Prostate gland (tissue), 2 donors: ENCODE results near the gene RPAP2. TPM values are rescaled to one million over a fixed set of nuclear protein-coding genes. Genes with fewer than 3 reads are reported as not detected.

Experiments
- DNase-seq: peaks from one replicate; pipeline ENCODE4 v3.0.0-alpha.2; 2019; ENCODE audit warnings: low spot score
- H3K27ac ChIP-seq, 2 donors: fragments of 200-600 bp; sonication (generic); 2 replicates each; pipeline ENCODE4 v1.5.1; 2017 to 2019
- H3K27me3 ChIP-seq: fragments of 200-600 bp; sonication (generic); replicated peaks from 2 replicates; pipeline ENCODE4 v1.5.1; 2019; ENCODE audit not compliant: insufficient read depth
- H3K36me3 ChIP-seq, 2 donors: fragments of 200-600 bp; sonication (generic); 1 replicate in 1 of 2; 2 replicates in 1 of 2; pipeline versions ENCODE4 v1.5.1 to v1.8.1; 2017 to 2019
- H3K4me1 ChIP-seq: fragments of 200-600 bp; sonication (generic); replicated peaks from 2 replicates; pipeline ENCODE4 v1.5.1; 2019
- H3K4me3 ChIP-seq, 2 donors: fragments of 200-600 bp; sonication (generic); 2 replicates each; pipeline ENCODE4 v1.5.1; 2017 to 2019
- H3K9me3 ChIP-seq: fragments of 200-600 bp; sonication (generic); 2 replicates; pipeline ENCODE4 v1.5.1; 2017
- POLR2A ChIP-seq: fragments of 450-650 bp; IDR thresholded peaks from one replicate; pipeline ENCODE4 v1.6.1; 2016; ENCODE audit warnings: antibody characterized with exemption, mild to moderate bottlenecking
- POLR2AphosphoS5 ChIP-seq: sonication (generic); formaldehyde crosslinking; IDR thresholded peaks from one replicate; pipeline ENCODE4 v1.6.1; 2017; ENCODE audit warnings: antibody characterized with exemption
- WGBS: methylation state at CpG from one replicate; pipeline ENCODE4 v1.1.5; 2018; 5-methylcytosine and 5-hydroxymethylcytosine counted together
- intact Hi-C: fragments of 100-400 bp; cut with DNase I; formaldehyde crosslinking; loops from one replicate; pipeline ENCODE4 v1.14.2; 2022
- total RNA-seq, 2 donors: library from RNA; depleted of rRNA; stranded (reverse); fragments of >200 nt; gene quantifications; one replicate each; pipeline ENCODE4 v1.1.0, GENCODE V29; 2016
- TF ChIP-seq, protein P1 (sequence below), 4 experiments: fragments of 200-600 bp in 2 of 4; fragments of 450-650 bp in 2 of 4; sonication (generic) in 2 of 4; IDR thresholded peaks; 1 replicate in 3 of 4; 2 replicates in 1 of 4; pipeline ENCODE4 v1.5.1; 2016 to 2019; ENCODE audit warnings: antibody characterized with exemption in 4 of 4, mild to moderate bottlenecking in 2 of 4, moderate library complexity in 2 of 4

RPAP2 gene
- total RNA-seq, 2 donors from 2014 or later: 6.5 to 11.0 TPM

DNA sequence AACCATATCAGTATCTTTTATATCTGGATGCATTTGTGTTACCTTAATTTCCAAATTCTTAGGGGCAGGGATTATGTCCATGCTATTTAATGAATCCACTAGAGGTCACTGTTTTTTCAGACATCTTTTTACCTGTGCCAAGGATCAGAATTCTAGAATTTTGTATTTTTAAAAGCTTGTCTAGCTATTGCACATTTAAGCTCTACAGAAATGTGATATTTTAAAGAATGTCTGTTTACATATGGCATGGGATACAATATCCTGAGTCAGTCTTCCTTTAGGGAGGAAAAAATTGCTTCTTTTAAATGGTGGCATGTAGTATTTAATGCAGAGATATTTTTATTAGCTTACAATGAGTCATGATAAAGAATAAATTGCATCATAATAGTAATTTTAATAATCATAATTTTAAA is 11.3 kb downstream of the RPAP2 start:
- Histone ChIP-seq H3K27ac (no peak overlapping the region), H3K9me3 (no peaks in the 10 kb centered on the region), H3K4me1 (no peaks in the 10 kb centered on the region), H3K27me3 (no peaks in the 10 kb centered on the region), H3K4me3 (no peak overlapping the region), H3K36me3 (no peaks in the 10 kb centered on the region)
- DNase-seq: no peak
- TF ChIP-seq POLR2AphosphoS5 (no peak), POLR2A (no peak)
- TF ChIP-seq, protein P1, sequence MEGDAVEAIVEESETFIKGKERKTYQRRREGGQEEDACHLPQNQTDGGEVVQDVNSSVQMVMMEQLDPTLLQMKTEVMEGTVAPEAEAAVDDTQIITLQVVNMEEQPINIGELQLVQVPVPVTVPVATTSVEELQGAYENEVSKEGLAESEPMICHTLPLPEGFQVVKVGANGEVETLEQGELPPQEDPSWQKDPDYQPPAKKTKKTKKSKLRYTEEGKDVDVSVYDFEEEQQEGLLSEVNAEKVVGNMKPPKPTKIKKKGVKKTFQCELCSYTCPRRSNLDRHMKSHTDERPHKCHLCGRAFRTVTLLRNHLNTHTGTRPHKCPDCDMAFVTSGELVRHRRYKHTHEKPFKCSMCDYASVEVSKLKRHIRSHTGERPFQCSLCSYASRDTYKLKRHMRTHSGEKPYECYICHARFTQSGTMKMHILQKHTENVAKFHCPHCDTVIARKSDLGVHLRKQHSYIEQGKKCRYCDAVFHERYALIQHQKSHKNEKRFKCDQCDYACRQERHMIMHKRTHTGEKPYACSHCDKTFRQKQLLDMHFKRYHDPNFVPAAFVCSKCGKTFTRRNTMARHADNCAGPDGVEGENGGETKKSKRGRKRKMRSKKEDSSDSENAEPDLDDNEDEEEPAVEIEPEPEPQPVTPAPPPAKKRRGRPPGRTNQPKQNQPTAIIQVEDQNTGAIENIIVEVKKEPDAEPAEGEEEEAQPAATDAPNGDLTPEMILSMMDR (IDR thresholded peaks at IDR 0.05): peak; percentile 12 to 56 (median 45)
- intact Hi-C loops: loop anchor here (5.0 kb wide), 1 partner anchor 312 kb away; no protein-coding TSS in a partner anchor

DNA sequence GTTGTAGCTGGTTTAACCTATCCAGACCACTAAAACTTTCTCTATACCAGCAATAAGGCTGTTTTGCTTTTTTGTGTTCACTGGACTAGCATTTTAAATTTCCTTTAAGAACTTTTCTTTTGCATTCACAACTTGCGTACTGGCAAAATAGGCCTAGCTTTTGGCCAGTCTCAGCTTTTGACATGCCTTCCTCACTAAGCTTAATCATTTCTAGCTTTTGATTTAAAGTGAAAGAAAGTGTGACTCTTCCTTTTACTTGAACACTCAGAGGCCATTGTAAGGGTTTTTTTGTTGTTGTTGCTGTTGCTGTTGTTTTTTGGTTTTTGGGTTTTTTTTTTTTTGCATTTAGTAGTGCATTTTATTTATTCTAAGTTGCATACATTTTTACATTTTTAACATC is 15.2 kb downstream of the RPAP2 start:
- H3K27ac ChIP-seq: no peak overlapping the region
- WGBS: 91% methylated on average over 1 of the region's 1 CpG
- H3K27me3 ChIP-seq: no peaks in the 10 kb centered on the region
- TF ChIP-seq POLR2AphosphoS5 (no peak), POLR2A (no peak)
- TF ChIP-seq, protein P1 (IDR thresholded peaks at IDR 0.05): no peak
- H3K36me3 ChIP-seq: no peaks in the 10 kb centered on the region
- no peak overlapping the region for H3K4me3 ChIP-seq
- DNase-seq: no peak
- no peaks in the 10 kb centered on the region for H3K9me3 ChIP-seq
- intact Hi-C loops: loop anchor here (5.0 kb wide), 1 partner anchor 308 kb away; no protein-coding TSS in a partner anchor
- H3K4me1 ChIP-seq: no peaks in the 10 kb centered on the region

DNA sequence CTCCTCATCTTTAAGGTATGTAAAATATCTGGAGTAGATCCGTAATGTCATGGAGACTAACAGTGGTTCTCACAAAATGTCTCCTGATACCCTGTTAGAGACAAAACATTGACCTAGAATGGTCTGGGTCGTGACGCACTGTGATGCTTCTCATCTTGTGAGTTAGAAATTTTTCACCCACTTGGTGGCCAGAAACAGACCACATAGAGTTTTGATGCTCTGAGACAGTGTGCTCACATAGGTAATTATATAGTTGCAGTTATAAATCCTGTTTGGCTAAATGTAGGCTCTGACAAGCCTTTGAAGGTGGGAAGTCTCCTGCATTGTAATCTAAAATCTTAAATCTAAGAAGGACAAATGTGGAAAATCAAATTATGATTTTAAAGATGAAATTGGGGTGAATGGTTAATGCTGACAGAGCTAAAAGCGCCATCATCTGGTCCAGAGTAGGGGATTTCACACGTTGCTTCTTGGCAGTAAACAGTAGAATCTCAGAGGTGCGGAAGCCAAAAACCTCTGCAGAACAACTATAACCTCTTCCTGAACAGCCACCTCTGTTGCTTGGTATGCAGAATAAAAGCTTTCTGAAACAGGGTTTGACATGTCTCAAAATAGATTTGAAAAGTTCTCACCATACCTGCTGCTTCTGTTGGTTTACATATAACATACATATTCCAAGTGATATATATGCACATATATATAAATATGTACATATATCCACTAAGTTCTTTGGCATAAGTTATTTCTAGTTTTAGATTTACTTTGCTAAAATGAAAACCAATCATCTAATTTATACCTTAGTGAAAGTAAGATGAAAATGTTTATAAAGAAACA is 17.1 kb downstream of the RPAP2 start:
- no peak for DNase-seq
- Histone ChIP-seq H3K9me3 (no peaks in the 10 kb centered on the region), H3K4me1 (no peaks in the 10 kb centered on the region), H3K27ac (no peak overlapping the region), H3K36me3 (no peaks in the 10 kb centered on the region), H3K4me3 (no peak overlapping the region), H3K27me3 (no peaks in the 10 kb centered on the region)
- WGBS: 66% methylated on average over 6 of the region's 6 CpGs
- TF ChIP-seq POLR2AphosphoS5: no peak
- TF ChIP-seq POLR2A: no peak
- TF ChIP-seq, protein P1 (IDR thresholded peaks at IDR 0.05): no peak
- intact Hi-C loops: no loop called here

DNA sequence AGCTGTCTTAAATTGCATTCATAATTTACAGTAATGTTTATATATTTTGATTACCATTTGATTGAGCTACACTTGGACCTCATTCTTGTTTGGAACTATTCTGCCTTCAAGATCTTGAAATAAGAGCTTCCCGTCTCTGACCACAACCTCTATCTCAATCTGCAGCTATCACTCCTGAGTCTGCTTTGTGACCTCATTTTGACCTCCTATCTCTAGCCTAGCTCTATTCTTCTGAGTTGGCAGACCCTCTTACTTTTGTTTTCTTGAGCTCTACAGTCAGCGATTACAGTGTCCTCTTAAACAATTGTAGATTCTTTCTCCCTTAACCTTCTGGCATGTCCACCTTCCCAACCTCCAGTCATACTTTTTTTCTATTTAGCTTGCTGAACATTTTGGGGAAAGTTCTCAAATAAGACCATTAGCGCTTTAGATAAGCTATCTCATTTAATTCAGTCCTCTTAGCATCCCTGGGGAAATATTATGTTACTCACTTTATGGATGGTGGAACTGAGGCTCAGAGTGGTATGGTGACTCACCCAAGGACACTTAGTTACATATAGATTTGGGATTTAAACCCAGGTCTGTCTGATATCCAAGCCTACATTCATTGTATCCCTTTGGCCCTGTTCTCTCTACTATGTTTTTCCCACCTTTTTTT is 19.1 kb downstream of the RPAP2 start:
- no peaks in the 10 kb centered on the region for H3K9me3 ChIP-seq
- no peaks in the 10 kb centered on the region for H3K27me3 ChIP-seq
- H3K27ac ChIP-seq: no peak overlapping the region
- DNase-seq: no peak
- 83% methylated on average over 3 of the region's 3 CpGs for WGBS
- no peak overlapping the region for H3K4me3 ChIP-seq
- no peak for TF ChIP-seq POLR2A
- TF ChIP-seq, protein P1 (IDR thresholded peaks at IDR 0.05): no peak
- TF ChIP-seq POLR2AphosphoS5: no peak
- intact Hi-C loops: no loop called here
- H3K4me1 ChIP-seq: no peaks in the 10 kb centered on the region
- no peaks in the 10 kb centered on the region for H3K36me3 ChIP-seq
